ENCODE data around the gene MAPK11. TPM values are rescaled to one million over a fixed set of nuclear protein-coding genes. Genes with fewer than 3 reads are reported as not detected.

Gene MAPK11
- total and polyA plus RNA-seq, 8 donors: 0.29 to 13.6 (median 8.9) TPM; not detected in 1

- Histone ChIP-seq H3K9me3 (no peaks in the 10 kb centered on the region), H3K4me3 (peak overlapping the region; percentile 83 to 97 (median 92)), H3K36me3 (peaks cover 25 to 51% (median 40%) of the 10 kb centered on the region in 4 donors), H3K27ac (no peak overlapping the region), H3K27me3 (no peaks in the 10 kb centered on the region), H3K4me1 (peaks cover 38 to 72% (median 62%) of the 10 kb centered on the region in 4 donors)
- 54 to 63% (median 58%) methylated on average over 14 of the region's 14 CpGs for WGBS, 5 donors
- no peak for DNase-seq
- no peak for TF ChIP-seq POLR2A (IDR thresholded peaks at IDR 0.05)
- no peak for TF ChIP-seq EP300 (IDR thresholded peaks at IDR 0.05)
- TF ChIP-seq POLR2AphosphoS5 (IDR thresholded peaks at IDR 0.05): no peak
- no peak for TF ChIP-seq CTCF (IDR thresholded peaks at IDR 0.05)
- intact Hi-C loops (cut with DNase I; ENCODE audit: low total_unique reads): no loop called here
Measured at GRCh38 chr22:50242406-50242949, 27.7 kb downstream of the MAPK11 start.

- intact Hi-C loops (cut with DNase I; ENCODE audit: low total_unique reads): no loop called here
- no peak for DNase-seq
- H3K4me3 ChIP-seq: no peak overlapping the region
- H3K9me3 ChIP-seq: no peaks in the 10 kb centered on the region
- 83 to 88% (median 86%) methylated on average over 8 to 9 of the region's 9 CpGs for WGBS, 5 donors
- no peaks in the 10 kb centered on the region for H3K27me3 ChIP-seq
- H3K27ac ChIP-seq: no peak overlapping the region
- peaks cover 15 to 55% (median 47%) of the 10 kb centered on the region in 4 donors for H3K36me3 ChIP-seq
- H3K4me1 ChIP-seq: peaks cover 27 to 43% (median 37%) of the 10 kb centered on the region in 4 donors
- TF ChIP-seq POLR2A (IDR thresholded peaks at IDR 0.05) (no peak), EP300 (IDR thresholded peaks at IDR 0.05) (no peak), POLR2AphosphoS5 (IDR thresholded peaks at IDR 0.05) (no peak), CTCF (IDR thresholded peaks at IDR 0.05) (no peak)
Measured at GRCh38 chr22:50238755-50239154, 31.4 kb downstream of the MAPK11 start.

- H3K4me1 ChIP-seq: peaks cover 8 to 24% (median 18%) of the 10 kb centered on the region in 4 donors
- H3K27me3 ChIP-seq: no peaks in the 10 kb centered on the region
- H3K36me3 ChIP-seq: peaks cover 21 to 73% (median 65%) of the 10 kb centered on the region in 4 donors
- 59 to 73% (median 66%) methylated on average over 11 of the region's 11 CpGs for WGBS, 5 donors
- H3K27ac ChIP-seq: no peak overlapping the region
- no peak for TF ChIP-seq POLR2AphosphoS5 (IDR thresholded peaks at IDR 0.05)
- TF ChIP-seq CTCF (IDR thresholded peaks at IDR 0.05): peak in 3 of 7 experiments; percentile 15 to 24 (median 18)
- no peak for TF ChIP-seq POLR2A (IDR thresholded peaks at IDR 0.05)
- H3K4me3 ChIP-seq: no peak overlapping the region
- intact Hi-C loops (cut with DNase I; ENCODE audit: low total_unique reads): no loop called here
- DNase-seq: no peak
- H3K9me3 ChIP-seq: no peaks in the 10 kb centered on the region
Measured at GRCh38 chr22:50236731-50237409, 33.3 kb downstream of the MAPK11 start.

- Histone ChIP-seq H3K36me3 (peaks cover 16 to 86% (median 74%) of the 10 kb centered on the region in 4 donors), H3K27me3 (no peaks in the 10 kb centered on the region), H3K9me3 (no peaks in the 10 kb centered on the region), H3K27ac (no peak overlapping the region), H3K4me3 (no peak overlapping the region), H3K4me1 (peaks cover 0 to 7% (median 0%) of the 10 kb centered on the region in 4 donors)
- TF ChIP-seq EP300 (IDR thresholded peaks at IDR 0.05) (no peak), POLR2AphosphoS5 (IDR thresholded peaks at IDR 0.05) (no peak)
- 91 to 95% (median 93%) methylated on average over 18 of the region's 18 CpGs for WGBS, 5 donors
- intact Hi-C loops (cut with DNase I; ENCODE audit: low total_unique reads): no loop called here
- DNase-seq: no peak
Measured at GRCh38 chr22:50233223-50233622, 37.0 kb downstream of the MAPK11 start.
